HEK293T (cell line): ENCODE results near the gene MTF2.

Experiments
- ARNT ChIP-seq: fragments of 450-650 bp; IDR thresholded peaks from 2 replicates; pipeline ENCODE4 v1.6.1; 2017; ENCODE audit warnings: mild to moderate bottlenecking
- BHLHE40 ChIP-seq: fragments of 450-650 bp; IDR thresholded peaks from 2 replicates; pipeline ENCODE4 v1.6.1; 2016; ENCODE audit warnings: mild to moderate bottlenecking, moderate library complexity, borderline replicate concordance
- ELF4 ChIP-seq: fragments of 450-650 bp; IDR thresholded peaks from 2 replicates; pipeline ENCODE4 v1.6.1; 2017; ENCODE audit warnings: antibody characterized with exemption
- FOXA1 ChIP-seq: fragments of 450-650 bp; IDR thresholded peaks from 2 replicates; pipeline ENCODE4 v1.6.1; 2016; ENCODE audit warnings: mild to moderate bottlenecking
- FOXK2 ChIP-seq: fragments of 450-650 bp; IDR thresholded peaks from 2 replicates; pipeline ENCODE4 v1.6.1; 2016; ENCODE audit warnings: mild to moderate bottlenecking
- FOXM1 ChIP-seq: fragments of 450-650 bp; IDR thresholded peaks from 2 replicates; pipeline ENCODE4 v1.6.1; 2017; ENCODE audit warnings: mild to moderate bottlenecking, borderline replicate concordance
- HDGF ChIP-seq: fragments of 450-650 bp; IDR thresholded peaks from 2 replicates; pipeline ENCODE4 v1.6.1; 2017; ENCODE audit warnings: antibody characterized with exemption, borderline replicate concordance
- NFRKB ChIP-seq: fragments of 450-650 bp; IDR thresholded peaks from 2 replicates; pipeline ENCODE4 v1.6.1; 2016; ENCODE audit warnings: mild to moderate bottlenecking, moderate library complexity
- PKNOX1 ChIP-seq: fragments of 450-650 bp; IDR thresholded peaks from 2 replicates; pipeline ENCODE4 v1.6.1; 2016
- SP1 ChIP-seq: fragments of 450-650 bp; IDR thresholded peaks from 2 replicates; pipeline ENCODE4 v1.6.1; 2017
- SUZ12 ChIP-seq: fragments of 450-650 bp; IDR thresholded peaks from 2 replicates; pipeline ENCODE4 v1.6.1; 2016; ENCODE audit warnings: mild to moderate bottlenecking
- TARDBP ChIP-seq: fragments of 450-650 bp; IDR thresholded peaks from 2 replicates; pipeline ENCODE4 v1.6.1; 2016
- ZNF384 ChIP-seq: fragments of 450-650 bp; IDR thresholded peaks from 2 replicates; pipeline ENCODE4 v1.6.1; 2016

- no peak for TF ChIP-seq ELF4
- TF ChIP-seq SP1 = no peak
- TF ChIP-seq PKNOX1 = no peak
- TF ChIP-seq HDGF = no peak
- TF ChIP-seq ARNT = no peak
- no peak for TF ChIP-seq BHLHE40
- no peak for TF ChIP-seq ZNF384
- no peak for TF ChIP-seq NFRKB
- no peak for TF ChIP-seq TARDBP
- no peak for TF ChIP-seq FOXM1
- no peak for TF ChIP-seq FOXK2
- TF ChIP-seq SUZ12 = no peak
- no peak for TF ChIP-seq FOXA1
Observed at GRCh38 chr1:93136445-93136844, 57.4 kb downstream of the MTF2 start.
